Activated T-helper 1 cell treated with anti-CD3 and anti-CD28 coated beads, Interleukin-12 subunit alpha, Interleukin-12 subunit beta, Interleukin-2, Interleukin-4 antibody, amounts not matched to agents 30 ng/mL and 10 ng/mL and 1 ng/mL, durations not matched to agents 14 hours and 24 hours and 36 hours (primary cell): ENCODE results near the gene SEPTIN1. TPM values are rescaled to one million over a fixed set of nuclear protein-coding genes. Genes with fewer than 3 reads are reported as not detected.
A peak's percentile ranks its signal among the peaks of the same experiment; 100 is the strongest.

Experiments
- DNase-seq: peaks from one replicate; pipeline ENCODE4 v3.0.0; 2021; ENCODE audit warnings: low spot score
- H3K27ac Mint-ChIP-seq: one replicate; pipeline ENCODE4 v1.8.0; 2021; ENCODE audit warnings: mild to moderate bottlenecking, mixed read lengths
- H3K27me3 Mint-ChIP-seq: one replicate; pipeline ENCODE4 v1.8.0; 2022; ENCODE audit warnings: mild to moderate bottlenecking, moderate library complexity, mixed read lengths; ENCODE audit not compliant: insufficient read depth
- H3K36me3 Mint-ChIP-seq: one replicate; pipeline ENCODE4 v1.8.0; 2021; ENCODE audit warnings: low read depth, mixed read lengths
- H3K4me1 Mint-ChIP-seq: one replicate; pipeline ENCODE4 v1.8.0; 2021; ENCODE audit warnings: low read depth, mixed read lengths
- H3K4me3 Mint-ChIP-seq: one replicate; pipeline ENCODE4 v1.8.0; 2021; ENCODE audit warnings: mild to moderate bottlenecking, moderate library complexity, mixed read lengths
- H3K9me3 Mint-ChIP-seq: one replicate; pipeline ENCODE4 v1.8.0; 2021; ENCODE audit warnings: mixed read lengths
- intact Hi-C: fragments of 100-400 bp; cut with micrococcal nuclease; formaldehyde crosslinking; loops from one replicate; pipeline ENCODE4 v1.15.1; 2024
- total RNA-seq: library from RNA; stranded (reverse); gene quantifications from 2 replicates; pipeline ENCODE4 v1.2.3, GENCODE V29; 2022

SEPTIN1 gene
- total RNA-seq, 1 donor from 2014 or later = 195 TPM

- Mint-ChIP-seq H3K4me1 (peaks cover 36% of the 10 kb centered on the region), H3K27ac (peak overlapping the region; percentile 88), H3K9me3 (no peaks in the 10 kb centered on the region), H3K27me3 (no peaks in the 10 kb centered on the region), H3K36me3 (peaks cover 40% of the 10 kb centered on the region), H3K4me3 (peak overlapping the region; percentile 91)
- intact Hi-C loops = no loop called here
- DNase-seq = no peak
Measured at GRCh38 chr16:30356401-30357084, 25.8 kb downstream of the SEPTIN1 start.

DNA sequence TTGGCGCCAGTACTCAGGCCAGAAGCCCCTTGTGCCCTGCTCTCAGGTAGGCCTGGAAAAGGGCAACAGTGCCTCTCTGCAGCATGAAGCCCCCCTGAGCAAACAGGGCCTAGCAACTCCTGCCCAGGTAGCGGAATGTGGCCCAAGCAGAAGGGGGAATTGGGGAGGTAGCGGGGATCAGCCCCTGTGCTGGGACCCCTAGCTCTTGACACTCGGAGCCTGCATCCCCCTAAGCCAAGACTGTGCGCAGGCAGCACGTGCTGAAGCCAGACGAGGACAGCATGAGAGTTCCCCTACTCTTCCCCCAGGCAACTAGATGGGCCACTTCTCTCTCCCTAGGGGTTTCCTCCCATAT lies 26.4 kb downstream of the SEPTIN1 start:
- intact Hi-C loops = loop anchor here (1.0 kb wide), 4 partner anchors 14 to 51 kb away; partner anchors contain the start of genes TBC1D10B and ZNF771
- no peaks in the 10 kb centered on the region for H3K27me3 Mint-ChIP-seq
- peak overlapping the region; percentile 88 for H3K27ac Mint-ChIP-seq
- DNase-seq = no peak
- no peaks in the 10 kb centered on the region for H3K9me3 Mint-ChIP-seq
- H3K4me1 Mint-ChIP-seq = peaks cover 39% of the 10 kb centered on the region
- H3K4me3 Mint-ChIP-seq = peak overlapping the region; percentile 91
- peaks cover 43% of the 10 kb centered on the region for H3K36me3 Mint-ChIP-seq

- no peaks in the 10 kb centered on the region for H3K27me3 Mint-ChIP-seq
- no peaks in the 10 kb centered on the region for H3K9me3 Mint-ChIP-seq
- intact Hi-C loops = loop anchor here (1.0 kb wide), 4 partner anchors 15 to 52 kb away; partner anchors contain the start of genes TBC1D10B and ZNF771
- peaks cover 45% of the 10 kb centered on the region for H3K4me1 Mint-ChIP-seq
- H3K27ac Mint-ChIP-seq = peak within 1 kb of the TSS; percentile 88
- H3K4me3 Mint-ChIP-seq = peak within 1 kb of the TSS; percentile 91
- DNase-seq = peak; percentile 87
- H3K36me3 Mint-ChIP-seq = peaks cover 45% of the 10 kb centered on the region
Measured at GRCh38 chr16:30355144-30355953, 27.0 kb downstream of the SEPTIN1 start, which contains the start of gene CD2BP2. TSS of gene CD2BP2 (minus strand) at chr16:30355308. CDS start at chr16:30354681, 627 bp downstream.

DNA sequence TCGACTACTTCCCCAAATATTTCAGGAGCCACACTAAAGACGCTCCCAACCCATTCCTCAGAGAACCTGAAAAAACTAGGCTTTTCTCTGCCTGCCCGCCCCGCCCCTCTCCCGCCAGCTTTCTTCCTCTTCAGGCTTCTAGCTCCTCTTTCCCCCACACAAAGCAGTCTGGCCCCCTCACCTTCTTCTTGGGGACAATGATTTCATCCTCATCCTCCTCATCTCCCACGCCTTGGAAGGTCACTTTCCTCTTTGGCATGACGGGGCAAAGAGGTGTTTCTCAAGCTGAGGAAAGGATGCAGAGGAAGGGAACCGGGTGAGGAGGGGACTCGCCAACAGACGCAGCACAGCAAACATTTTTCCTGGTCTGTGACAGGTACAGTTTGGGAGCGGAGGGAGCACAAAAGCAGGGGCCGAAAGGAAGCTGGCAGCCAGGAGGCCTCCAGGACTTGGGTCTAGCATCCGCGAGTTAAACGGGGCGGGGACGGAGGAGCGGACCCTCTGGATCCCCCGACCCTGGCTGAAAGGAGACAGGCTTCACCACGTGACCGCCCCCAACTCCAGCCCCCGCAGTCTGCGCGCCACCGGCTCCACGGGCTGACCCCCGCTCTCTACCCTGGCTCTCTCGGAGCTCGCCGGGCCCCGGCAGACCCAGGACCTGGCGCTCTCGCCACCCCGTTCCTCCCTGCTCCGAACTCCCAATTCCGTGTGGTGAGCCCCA lies 27.8 kb downstream of the SEPTIN1 start:
- no peak for DNase-seq
- Mint-ChIP-seq H3K27ac (peak overlapping the region; percentile 88), H3K4me1 (peaks cover 52% of the 10 kb centered on the region), H3K4me3 (peak overlapping the region; percentile 91), H3K27me3 (no peaks in the 10 kb centered on the region), H3K36me3 (peaks cover 43% of the 10 kb centered on the region), H3K9me3 (no peaks in the 10 kb centered on the region)
- intact Hi-C loops = loop anchor here (1.0 kb wide), 4 partner anchors 16 to 53 kb away; partner anchors contain the start of genes TBC1D10B and ZNF771

GRCh38 chr16:30353438-30354129 lies 28.8 kb downstream of the SEPTIN1 start:
- Mint-ChIP-seq H3K9me3 (no peaks in the 10 kb centered on the region), H3K36me3 (peaks cover 48% of the 10 kb centered on the region), H3K4me3 (peak overlapping the region; percentile 91), H3K27me3 (no peaks in the 10 kb centered on the region), H3K27ac (peak overlapping the region; percentile 84), H3K4me1 (peaks cover 54% of the 10 kb centered on the region)
- DNase-seq = no peak
- intact Hi-C loops = no loop called here

- Mint-ChIP-seq H3K4me1 (peaks cover 54% of the 10 kb centered on the region), H3K36me3 (peaks cover 47% of the 10 kb centered on the region), H3K9me3 (no peaks in the 10 kb centered on the region), H3K27me3 (no peaks in the 10 kb centered on the region), H3K27ac (no peak overlapping the region), H3K4me3 (peak overlapping the region; percentile 53)
- DNase-seq = no peak
- intact Hi-C loops = no loop called here
Measured at GRCh38 chr16:30352488-30353401, 29.6 kb downstream of the SEPTIN1 start.

GRCh38 chr16:30351586-30352419 lies 30.6 kb downstream of the SEPTIN1 start:
- intact Hi-C loops = no loop called here
- no peak for DNase-seq
- peak overlapping the region; percentile 53 for H3K4me3 Mint-ChIP-seq
- H3K27ac Mint-ChIP-seq = peak overlapping the region; percentile 58
- H3K27me3 Mint-ChIP-seq = no peaks in the 10 kb centered on the region
- peaks cover 54% of the 10 kb centered on the region for H3K4me1 Mint-ChIP-seq
- H3K9me3 Mint-ChIP-seq = no peaks in the 10 kb centered on the region
- peaks cover 42% of the 10 kb centered on the region for H3K36me3 Mint-ChIP-seq

GRCh38 chr16:30351001-30351441 lies 31.3 kb downstream of the SEPTIN1 start:
- H3K27ac Mint-ChIP-seq = peak overlapping the region; percentile 69
- intact Hi-C loops = no loop called here
- H3K9me3 Mint-ChIP-seq = no peaks in the 10 kb centered on the region
- H3K4me3 Mint-ChIP-seq = no peak overlapping the region
- H3K4me1 Mint-ChIP-seq = peaks cover 50% of the 10 kb centered on the region
- no peaks in the 10 kb centered on the region for H3K27me3 Mint-ChIP-seq
- peaks cover 38% of the 10 kb centered on the region for H3K36me3 Mint-ChIP-seq
- DNase-seq = no peak

- Mint-ChIP-seq H3K27me3 (no peaks in the 10 kb centered on the region), H3K4me1 (peaks cover 43% of the 10 kb centered on the region), H3K4me3 (no peak overlapping the region), H3K27ac (peak overlapping the region; percentile 69), H3K9me3 (no peaks in the 10 kb centered on the region), H3K36me3 (peaks cover 37% of the 10 kb centered on the region)
- intact Hi-C loops = no loop called here
- DNase-seq = no peak
Measured at GRCh38 chr16:30350134-30350871, 32.1 kb downstream of the SEPTIN1 start.

GRCh38 chr16:30349675-30350074 lies 32.7 kb downstream of the SEPTIN1 start:
- no peaks in the 10 kb centered on the region for H3K9me3 Mint-ChIP-seq
- no peak for DNase-seq
- H3K4me3 Mint-ChIP-seq = no peak overlapping the region
- H3K4me1 Mint-ChIP-seq = peaks cover 40% of the 10 kb centered on the region
- no peaks in the 10 kb centered on the region for H3K27me3 Mint-ChIP-seq
- H3K36me3 Mint-ChIP-seq = peaks cover 34% of the 10 kb centered on the region
- intact Hi-C loops = no loop called here
- H3K27ac Mint-ChIP-seq = peak overlapping the region; percentile 91
